ENCODE measurements around the gene CPA2.

Gene CPA2

GRCh38 chr7:130256704-130257103 is 10.0 kb upstream of the CPA2 start:
- DNase-seq (ENCODE audit: low spot score): no peak

DNA sequence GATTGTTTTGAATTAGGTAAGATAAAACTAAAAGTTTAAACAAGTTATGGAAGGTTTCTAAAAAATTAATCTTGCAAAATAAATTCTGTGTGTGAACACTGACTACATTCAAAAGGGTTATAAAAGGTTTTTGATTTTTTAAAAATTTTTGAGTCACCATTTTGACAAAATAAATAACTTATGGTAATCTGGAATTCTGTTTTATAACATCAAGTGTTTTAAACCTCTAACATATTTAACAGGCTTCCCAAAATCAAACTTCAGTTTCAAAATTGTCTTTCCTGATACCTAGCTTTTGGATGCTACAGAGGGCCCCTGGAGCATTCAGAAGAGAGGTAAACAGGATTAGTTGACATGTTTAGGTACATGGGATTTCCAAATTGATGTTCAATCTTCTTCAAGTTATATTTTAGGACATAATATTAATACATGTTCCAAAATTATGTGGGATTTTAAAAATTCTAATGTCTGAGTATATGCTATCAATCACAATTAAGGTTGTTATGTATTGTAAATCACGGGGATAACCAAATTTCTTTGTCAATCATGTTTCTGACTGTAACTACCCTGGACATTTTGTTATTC is 8.1 kb upstream of the CPA2 start:
- DNase-seq (ENCODE audit: low spot score): no peak

DNA sequence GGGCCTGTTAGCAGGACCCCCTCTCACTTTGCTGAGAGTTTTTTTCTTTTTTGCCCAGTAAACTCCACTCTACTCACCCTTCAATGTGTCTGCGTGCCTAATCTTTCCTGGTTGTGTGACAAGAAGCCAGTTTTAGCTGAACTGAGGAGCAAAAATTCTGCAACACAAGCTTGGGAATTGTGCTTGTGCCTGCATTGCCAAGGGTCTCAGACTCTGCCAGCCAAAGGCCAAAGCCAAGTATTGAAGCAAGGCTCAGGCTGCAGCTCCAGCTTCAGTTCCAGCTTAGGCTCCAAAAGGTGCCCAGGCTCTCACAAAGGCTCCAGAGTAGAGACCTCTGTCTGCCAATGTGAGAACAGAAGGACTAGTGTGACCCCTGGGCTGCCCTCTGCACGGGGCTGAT is 4.2 kb upstream of the CPA2 start:
- no peak for DNase-seq (ENCODE audit: low spot score)

- no peak for DNase-seq (ENCODE audit: low spot score)
Measured at GRCh38 chr7:130263130-130263529, 3.5 kb upstream of the CPA2 start.

GRCh38 chr7:130266961-130267321 is 278 bp downstream of the CPA2 start:
- no peak for DNase-seq (ENCODE audit: low spot score)

DNA sequence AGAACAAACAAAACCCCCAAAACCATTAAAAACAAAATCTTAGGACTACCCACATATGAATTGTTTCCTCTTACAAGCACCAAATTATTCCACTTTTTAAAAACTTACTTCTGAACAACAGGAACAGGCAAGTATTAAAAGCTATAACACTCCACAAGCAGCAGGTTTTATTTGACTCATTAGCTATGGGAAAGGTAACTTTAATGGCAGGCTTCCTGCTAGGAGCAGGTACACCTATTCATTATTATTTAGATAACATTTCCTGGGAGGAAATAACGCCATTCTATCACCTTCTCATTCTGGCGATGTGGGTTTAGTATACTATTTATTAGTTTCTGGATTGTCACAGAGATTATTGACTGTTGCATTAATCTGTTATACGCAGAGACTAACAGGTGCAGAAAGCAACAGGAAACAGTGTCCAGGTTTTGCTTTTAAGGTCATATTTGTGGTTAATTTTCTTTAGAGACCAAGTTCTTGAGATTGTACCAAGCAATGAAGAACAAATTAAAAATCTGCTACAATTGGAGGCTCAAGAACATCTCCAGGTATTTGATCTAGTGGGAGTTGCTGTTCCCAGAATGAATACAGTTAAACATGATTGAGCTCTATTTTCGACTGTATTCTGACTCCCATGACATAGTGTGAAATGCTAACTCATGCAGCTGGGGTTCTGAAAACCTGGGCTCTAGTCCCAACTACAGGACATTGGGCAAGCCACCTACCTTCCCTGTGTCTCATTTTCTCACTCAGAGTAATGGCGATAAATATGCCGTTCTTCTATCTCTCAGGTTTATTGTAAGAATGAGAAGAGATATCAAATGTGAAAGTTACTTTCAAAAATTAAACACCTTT is 2.0 kb downstream of the CPA2 start:
- no peak for DNase-seq (ENCODE audit: low spot score)

- no peak for DNase-seq (ENCODE audit: low spot score)
Measured at GRCh38 chr7:130269318-130269694, 2.6 kb downstream of the CPA2 start.

DNA sequence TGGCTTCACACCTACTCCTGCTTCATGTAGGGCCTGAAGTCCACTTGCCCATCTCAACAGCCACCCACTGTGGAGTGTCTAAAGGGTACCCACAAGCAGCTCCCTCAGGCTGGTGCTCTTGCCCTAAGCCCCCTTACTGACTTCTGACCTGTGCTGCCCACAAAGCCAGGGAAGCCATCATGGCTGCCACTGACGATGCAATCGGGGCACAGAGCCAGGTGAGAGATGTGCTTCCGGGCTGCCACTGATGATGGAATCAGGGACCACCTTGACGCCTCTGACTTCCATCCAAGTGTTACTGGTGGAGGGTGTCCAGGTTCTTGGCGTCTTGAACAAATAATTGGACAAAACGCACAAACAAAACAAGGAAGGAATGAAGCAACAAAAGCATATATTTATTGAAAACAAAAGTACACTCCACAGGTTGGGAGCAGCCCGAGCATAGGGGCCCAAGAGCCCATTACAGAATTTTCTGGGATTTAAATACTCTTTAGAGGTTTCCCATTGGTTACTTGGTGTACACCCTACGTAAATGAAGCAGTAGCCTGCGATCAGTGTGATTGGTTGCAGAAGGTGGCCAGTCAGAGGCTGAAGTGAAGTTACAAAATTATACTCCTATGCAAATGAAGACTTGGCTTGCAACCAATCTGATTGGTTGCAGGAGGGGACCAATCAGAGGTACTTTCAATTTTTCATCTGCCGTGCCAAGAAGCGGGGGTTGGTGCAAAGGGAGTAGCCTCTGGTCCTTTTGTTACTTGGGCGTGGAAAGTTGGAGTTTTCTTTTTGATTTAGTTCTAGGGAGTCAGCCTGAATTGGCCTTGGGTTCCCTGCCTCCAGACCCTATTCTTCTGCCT is 4.5 kb downstream of the CPA2 start:
- no peak for DNase-seq (ENCODE audit: low spot score)

DNA sequence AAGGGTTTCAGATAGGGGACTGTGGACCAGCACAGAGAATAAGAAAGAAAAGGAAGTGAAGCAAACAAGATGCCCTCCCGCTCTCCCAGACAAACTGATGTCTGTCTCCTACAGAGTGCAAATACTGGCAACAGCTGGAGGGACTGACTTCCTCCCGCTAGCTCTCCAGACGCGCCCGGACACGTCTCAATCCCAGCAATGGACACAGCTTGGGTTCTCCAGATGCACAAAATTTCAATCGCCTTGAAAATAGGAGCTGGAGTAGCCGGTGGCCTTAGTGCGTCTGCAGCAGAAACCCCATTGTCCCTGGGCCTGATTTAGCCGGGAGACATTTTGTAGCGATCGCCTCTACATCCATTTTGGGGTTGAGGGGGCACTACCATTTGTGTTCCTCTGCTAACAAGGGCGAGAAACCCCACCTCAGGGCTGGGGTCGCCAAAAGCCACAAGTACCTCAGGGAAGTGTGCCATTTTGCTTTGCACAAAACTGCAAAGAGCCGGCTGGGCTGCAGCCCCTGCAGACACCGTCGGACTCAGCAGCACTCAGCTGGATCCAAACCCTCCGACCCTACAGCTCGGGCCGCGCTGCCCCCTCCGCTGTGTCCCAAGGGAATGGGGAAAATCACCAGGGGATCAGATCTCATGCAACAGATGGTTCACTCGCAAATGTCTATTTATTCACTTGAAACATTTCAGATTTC is 5.9 kb downstream of the CPA2 start:
- DNase-seq (ENCODE audit: low spot score): no peak

DNA sequence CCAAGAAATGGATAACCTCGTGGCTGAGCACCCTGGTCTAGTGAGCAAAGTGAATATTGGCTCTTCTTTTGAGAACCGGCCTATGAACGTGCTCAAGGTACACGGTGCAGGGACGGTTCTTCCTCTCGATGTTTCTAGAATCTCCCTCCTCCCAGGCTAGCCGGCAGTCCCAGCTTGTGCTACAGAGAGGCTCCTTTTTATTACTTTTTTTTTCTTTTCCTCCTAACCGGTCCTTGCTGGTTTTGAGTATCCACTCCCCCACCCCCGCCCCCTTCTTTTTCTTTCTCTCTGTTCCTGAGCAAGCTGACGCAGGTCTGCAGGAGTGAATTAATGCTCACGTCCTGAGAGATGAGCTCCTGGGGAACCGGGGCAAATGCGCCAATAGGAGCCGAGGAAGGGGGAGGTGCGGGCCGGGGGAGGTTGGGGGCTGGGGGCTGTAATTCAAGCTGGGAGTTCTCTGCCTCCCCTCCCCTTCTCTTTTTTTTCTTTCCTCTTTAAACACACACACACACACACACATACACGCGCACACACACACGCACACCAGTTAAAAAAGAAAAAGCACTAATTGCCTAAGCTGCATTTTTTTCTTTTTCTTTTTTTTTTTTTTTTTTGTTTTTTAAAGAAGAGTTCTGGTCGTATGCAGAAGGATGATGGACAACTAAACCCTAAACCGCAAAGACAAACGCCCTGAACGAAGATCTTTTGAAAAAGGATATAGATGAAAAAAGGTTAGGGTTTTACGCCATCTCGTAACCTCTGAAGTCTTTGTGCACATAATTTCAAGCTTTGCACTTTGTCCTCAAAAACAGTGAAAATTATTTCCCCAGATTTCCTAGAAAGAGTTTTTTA is 6.6 kb downstream of the CPA2 start:
- no peak for DNase-seq (ENCODE audit: low spot score)

DNA sequence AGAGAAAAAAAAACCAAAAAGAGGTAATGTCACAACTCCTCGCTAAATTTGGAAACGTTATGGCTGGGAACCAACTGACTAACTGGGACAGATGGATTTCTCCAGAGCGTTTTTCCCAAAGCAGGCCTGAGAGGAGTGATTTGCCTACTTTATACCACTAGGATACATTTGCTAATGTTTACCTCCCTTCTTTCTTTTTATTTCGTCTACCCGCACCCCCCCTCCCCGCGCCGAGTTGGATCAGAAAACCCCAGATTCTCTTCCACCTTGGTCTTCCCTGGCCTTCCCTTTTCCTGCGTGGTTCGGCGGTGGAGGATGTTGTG is 7.2 kb downstream of the CPA2 start:
- DNase-seq (ENCODE audit: low spot score): no peak

- no peak for DNase-seq (ENCODE audit: low spot score)
Measured at GRCh38 chr7:130274296-130274695, 7.6 kb downstream of the CPA2 start.

DNA sequence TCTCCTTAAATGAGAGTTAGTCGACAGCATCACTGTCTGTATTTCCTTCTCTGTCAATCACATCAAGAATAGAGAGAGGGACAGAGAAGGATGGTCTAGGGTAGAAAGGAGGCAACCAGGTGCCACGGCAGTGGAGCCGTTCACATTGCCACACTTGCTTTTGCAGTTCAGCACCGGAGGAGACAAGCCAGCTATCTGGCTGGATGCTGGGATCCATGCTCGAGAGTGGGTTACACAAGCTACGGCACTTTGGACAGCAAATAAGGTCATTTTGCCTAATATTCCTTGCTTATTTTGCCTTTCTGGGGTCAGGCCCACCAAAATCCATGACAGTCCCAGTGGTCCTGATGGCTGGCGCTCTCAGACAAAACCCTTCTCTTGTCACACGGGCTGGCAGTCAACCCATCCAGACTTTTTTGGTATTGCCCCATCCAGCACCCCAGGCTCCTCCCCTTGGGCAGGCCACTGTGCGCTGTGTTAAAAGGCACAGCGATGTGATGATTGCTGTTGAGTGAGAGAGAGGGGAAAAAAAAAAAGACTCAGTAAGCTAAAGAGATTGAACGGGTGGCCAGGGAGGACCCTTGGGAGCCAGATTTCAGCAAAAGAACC is 8.4 kb downstream of the CPA2 start:
- no peak for DNase-seq (ENCODE audit: low spot score)

- DNase-seq (ENCODE audit: low spot score): no peak
Measured at GRCh38 chr7:130275826-130276297, 9.2 kb downstream of the CPA2 start.

- DNase-seq (ENCODE audit: low spot score): no peak
Measured at GRCh38 chr7:130276796-130277762, 10.4 kb downstream of the CPA2 start.

- peak; percentile 44 for DNase-seq (ENCODE audit: low spot score)
Measured at GRCh38 chr7:130277763-130278643, 11.3 kb downstream of the CPA2 start.

- DNase-seq (ENCODE audit: low spot score): no peak
Measured at GRCh38 chr7:130278860-130279259, 12.2 kb downstream of the CPA2 start.

DNA sequence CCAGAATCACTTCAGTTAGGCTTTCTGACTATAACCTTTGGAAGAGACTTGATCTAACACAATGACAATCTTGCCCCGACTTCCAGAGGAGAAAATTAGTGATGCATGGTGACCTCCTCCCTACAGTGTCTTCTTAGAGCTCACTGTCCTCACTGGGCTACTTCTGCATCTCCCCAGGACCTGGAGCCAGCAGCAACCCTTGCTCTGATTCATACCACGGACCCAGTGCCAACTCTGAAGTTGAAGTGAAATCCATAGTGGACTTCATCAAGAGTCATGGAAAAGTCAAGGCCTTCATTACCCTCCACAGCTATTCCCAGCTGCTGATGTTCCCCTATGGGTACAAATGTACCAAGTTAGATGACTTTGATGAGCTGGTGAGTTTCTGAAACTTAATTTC is 12.6 kb downstream of the CPA2 start:
- DNase-seq (ENCODE audit: low spot score): no peak

- no peak for DNase-seq (ENCODE audit: low spot score)
Measured at GRCh38 chr7:130279906-130280305, 13.2 kb downstream of the CPA2 start.

Data from kidney capillary endothelial cell (primary cell).